A549 (cell line): ENCODE measurements around the gene IGF1R. TPM values are rescaled to one million over a fixed set of nuclear protein-coding genes. Genes with fewer than 3 reads are reported as not detected.

Experiments
- ATAC-seq, 2 experiments: fragments of 200-7000 bp in 1 of 2; fragments of >200 bp in 1 of 2; cut with Nextera tagmentation in 1 of 2; cut with Tn5 transposase in 1 of 2; 3 replicates each; pipeline versions ENCODE4 v1.8.0 to v1.9.1; 2018 to 2020; ENCODE audit warnings: mild to moderate bottlenecking in 1 of 2, moderate library complexity in 1 of 2
- CTCF ChIA-PET: fragments of 300-600 bp; sonication (Branson Sonifier 250); formaldehyde crosslinking; extraction: SDS; loops from one replicate; lab custom pipeline; 2021; ENCODE audit warnings: antibody characterized with exemption, inconsistent platforms; lab: Yijun Ruan, JAX
- POLR2A ChIA-PET: fragments of 350-600 bp; formaldehyde crosslinking; extraction: SDS; loops from one replicate; lab custom pipeline; 2021; ENCODE audit warnings: antibody characterized with exemption, inconsistent platforms; lab: Yijun Ruan, JAX
- DNase-seq, 2 experiments: peaks; one replicate each; pipeline versions ENCODE4 v3.0.0 to v3.0.0-alpha.2; 2011 to 2016; ENCODE audit warnings: low read depth in 1 of 2, low spot score in 1 of 2
- FAIRE-seq: peaks from 2 replicates; lab custom pipeline; 2011; peaks lifted over from hg19 to GRCh38; lab: Jason Lieb, UNC
- H3K27ac ChIP-seq, 2 experiments: fragments of >200 bp; sonication (Bioruptor Twin); formaldehyde crosslinking; 3 replicates each; pipeline ENCODE4 v1.5.1; 2016 to 2017
- H3K4me1 ChIP-seq: fragments of >200 bp; sonication (Bioruptor Twin); formaldehyde crosslinking; 3 replicates; pipeline ENCODE4 v1.6.1; 2016
- H3K4me2 ChIP-seq: fragments of >200 bp; sonication (Bioruptor Twin); formaldehyde crosslinking; 3 replicates; pipeline ENCODE4 v1.6.1; 2016
- H3K4me3 ChIP-seq: fragments of >200 bp; sonication (Bioruptor Twin); formaldehyde crosslinking; 3 replicates; pipeline ENCODE4 v1.5.1; 2016
- H3K9me3 ChIP-seq: fragments of >200 bp; sonication (Bioruptor Twin); formaldehyde crosslinking; 3 replicates; pipeline ENCODE4 v1.6.1; 2016
- CEBPB ChIP-seq, 2 experiments: fragments of >200 bp in 1 of 2; sonication (Bioruptor Twin) in 1 of 2; formaldehyde crosslinking in 1 of 2; IDR thresholded peaks; 2 replicates each; pipeline ENCODE4 v1.6.1; 2012 to 2016
- HDAC2 ChIP-seq: fragments of 200-600 bp; sonication (generic); IDR thresholded peaks from 2 replicates; pipeline ENCODE4 v1.6.1; 2016
- MAFK ChIP-seq: fragments of 450-650 bp; IDR thresholded peaks from 2 replicates; pipeline ENCODE4 v1.6.1; 2014; ENCODE audit not compliant: partially characterized antibody
- MYC ChIP-seq: IDR thresholded peaks from 2 replicates; pipeline ENCODE4 v1.6.1; 2012; ENCODE audit warnings: mild to moderate bottlenecking, inconsistent platforms, low read length, improper control_type of control experiment, borderline replicate concordance
- PHF8 ChIP-seq: fragments of 200-600 bp; sonication (generic); IDR thresholded peaks from 2 replicates; pipeline ENCODE4 v1.6.1; 2016; ENCODE audit warnings: low read depth, mild to moderate bottlenecking, antibody characterized with exemption, moderate library complexity, borderline replicate concordance
- POLR2AphosphoS2 ChIP-seq: conservative IDR thresholded peaks from 2 replicates; pipeline ENCODE4 v1.6.1; 2012; ENCODE audit warnings: low read length, improper control_type of control experiment, inconsistent platforms
- ZNF302 ChIP-seq: fragments of 250-450 bp; sonication (Bioruptor Pico); IDR thresholded peaks from 2 replicates; pipeline ENCODE4 v1.9.0; 2021; ENCODE audit warnings: inconsistent platforms, mild to moderate bottlenecking, moderate library complexity
- WGBS: methylation state at CpG from one replicate; pipeline ENCODE4 v1.1.6; 2017; ENCODE audit errors: missing lambda C conversion rate; 5-methylcytosine and 5-hydroxymethylcytosine counted together
- polyA plus RNA-seq, 4 experiments: library from polyadenylated mRNA; depleted of rRNA in 3 of 4; stranded (reverse); fragments of >200 nt; fragmentation: RNase III in 1 of 4; extraction: RNeasy Plus Mini Kit Qiagen cat#74134 plus additional on column Dnase treatment in 1 of 4; gene quantifications; 2 replicates in 3 of 4; 3 replicates in 1 of 4; pipeline ENCODE4 v1.2.3, GENCODE V29; 2011 to 2017
- TF ChIP-seq, protein P1 (sequence below): fragments of >200 bp; sonication (Bioruptor Twin); formaldehyde crosslinking; IDR thresholded peaks from 3 replicates; pipeline ENCODE4 v1.5.1; 2016
- TF ChIP-seq, protein P2 (sequence below): fragments of 250-450 bp; sonication (Bioruptor Pico); IDR thresholded peaks from 2 replicates; pipeline ENCODE4 v1.5.0; 2020; ENCODE audit warnings: low read depth, mild to moderate bottlenecking, moderate library complexity

The IGF1R gene
- polyA plus RNA-seq, 2 of the 4 experiments (the other 2 are of a cell fraction): 42.6 to 69.5 TPM

DNA sequence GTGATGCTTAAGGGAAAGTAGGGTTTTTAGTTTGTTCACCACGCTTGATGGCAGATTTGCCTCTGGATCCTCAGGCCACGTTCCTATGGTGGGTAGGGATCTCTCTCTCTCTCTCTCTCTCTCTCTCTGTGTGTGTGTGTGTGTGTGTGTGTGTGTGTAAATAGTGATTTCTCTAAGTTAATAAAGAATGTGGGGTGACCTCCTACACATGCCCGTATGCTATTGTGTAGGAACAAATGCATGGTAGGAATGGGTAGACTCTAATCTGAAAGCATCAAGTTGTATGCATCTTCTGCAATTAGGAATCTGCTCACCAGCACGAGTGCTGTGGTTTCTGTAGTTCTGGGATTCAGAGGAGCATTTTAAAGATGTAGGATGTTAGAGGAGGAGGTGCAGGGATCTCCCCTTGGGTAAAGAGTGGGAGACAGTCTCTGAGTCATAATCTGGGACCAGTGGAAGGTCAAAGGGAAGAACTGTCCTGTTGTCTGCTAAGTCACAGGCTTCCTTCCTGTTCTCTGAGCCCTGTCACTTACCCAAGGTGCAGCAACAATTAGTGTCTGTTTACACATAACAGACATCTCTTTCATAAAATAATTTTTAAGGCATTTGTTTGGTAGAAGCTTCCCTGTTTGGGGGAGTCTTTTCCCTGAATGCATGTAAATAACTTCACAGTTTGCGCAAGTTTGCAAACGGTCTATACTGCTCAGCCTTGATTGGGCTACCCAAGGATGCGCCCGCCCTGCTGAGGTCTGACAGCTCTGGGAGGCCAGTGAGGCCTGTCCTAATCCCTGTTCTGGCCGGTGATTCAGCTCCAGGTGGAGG is 139.8 kb downstream of the IGF1R start:
- Histone ChIP-seq H3K4me1 (peaks cover 100% of the 10 kb centered on the region), H3K27ac (peak overlapping the region; percentile 64 to 82), H3K9me3 (no peaks in the 10 kb centered on the region), H3K4me2 (peak overlapping the region; percentile 61), H3K4me3 (no peak overlapping the region)
- CTCF ChIA-PET: interaction anchor here (0.5 to 14.2 kb wide), 6 partner anchors 8 to 44 kb away, joined by 3 to 172 read pairs (median 4); no protein-coding TSS in a partner anchor
- DNase-seq: peak; percentile 44 to 62
- 53% methylated on average over 9 of the region's 9 CpGs for WGBS
- peak in 1 of 2 experiments; percentile 72; a peak in 2 of 4 replicates for TF ChIP-seq CEBPB (IDR thresholded peaks at IDR 0.05)
- no peak for TF ChIP-seq PHF8
- POLR2A ChIA-PET: interaction anchor here (0.6 kb wide), 1 partner anchor 269 kb away, joined by 5 read pairs; no protein-coding TSS in a partner anchor
- ATAC-seq: peak; percentile 77 to 89
- peak; percentile 49 for FAIRE-seq

DNA sequence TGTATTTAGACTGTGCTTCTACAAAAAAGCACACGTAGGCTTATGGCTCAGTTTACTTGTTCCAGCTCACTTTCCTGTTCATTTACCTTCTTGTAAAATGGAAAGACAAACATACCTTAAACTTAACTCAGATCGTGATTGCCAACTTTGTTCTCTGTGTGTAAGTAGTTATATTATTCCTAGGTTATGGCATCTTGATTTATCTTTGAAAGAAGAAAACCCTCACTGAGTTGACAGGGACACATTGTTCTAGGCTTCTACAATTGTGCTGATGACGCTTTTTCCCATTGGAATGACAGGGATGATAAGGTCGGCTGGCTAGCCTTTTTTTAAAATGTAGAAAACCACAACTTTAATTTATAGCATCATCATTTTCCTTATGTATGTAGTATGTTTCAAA is 140.7 kb downstream of the IGF1R start:
- H3K4me2 ChIP-seq: peak overlapping the region; percentile 61

DNA sequence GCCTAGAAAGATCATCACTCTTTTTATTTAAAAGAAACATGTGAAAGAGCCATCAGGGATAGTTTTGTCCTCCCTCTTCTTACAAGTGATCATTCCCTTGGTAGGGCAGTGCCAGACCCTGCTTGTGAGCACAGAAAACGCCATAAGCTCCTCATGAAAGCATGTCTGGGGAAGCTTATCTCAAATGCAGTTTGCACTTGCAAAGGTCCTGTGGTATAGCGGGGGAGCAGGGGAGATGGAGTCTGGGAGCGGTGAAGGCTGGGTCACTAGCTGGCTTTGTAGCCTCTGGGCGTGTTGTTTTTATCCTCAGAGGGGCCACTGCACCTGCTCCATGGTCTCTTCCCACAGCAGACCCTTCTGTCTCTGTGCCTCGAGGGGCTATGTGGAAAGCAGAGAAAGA is 141.9 kb downstream of the IGF1R start:
- H3K4me1 ChIP-seq: peaks cover 100% of the 10 kb centered on the region
- 92% methylated on average over 5 of the region's 5 CpGs for WGBS
- H3K9me3 ChIP-seq: no peaks in the 10 kb centered on the region
- H3K27ac ChIP-seq: peak overlapping the region; percentile 29 to 82; a peak in 4 of 6 replicates
- CTCF ChIA-PET: interaction anchor here (0.8 to 14.2 kb wide), 7 partner anchors 9 to 287 kb away, joined by 3 to 172 read pairs (median 4); no protein-coding TSS in a partner anchor
- no peak for FAIRE-seq
- no peak overlapping the region for H3K4me3 ChIP-seq
- no peak for ATAC-seq
- no peak for TF ChIP-seq ZNF302
- DNase-seq: no peak
- POLR2A ChIA-PET: interaction anchor here (1.7 kb wide), 1 partner anchor 9 kb away, joined by 4 read pairs; no protein-coding TSS in a partner anchor
- peak overlapping the region; percentile 61; the same call in 2 of the 3 replicates for H3K4me2 ChIP-seq

More for the DNA sequence above, 140.7 kb downstream of the IGF1R start:
- peak; percentile 23 for FAIRE-seq
- Histone ChIP-seq H3K4me3 (no peak overlapping the region), H3K27ac (peak overlapping the region; percentile 64 to 82), H3K9me3 (no peaks in the 10 kb centered on the region), H3K4me1 (peaks cover 100% of the 10 kb centered on the region)
- CTCF ChIA-PET: interaction anchor here (0.8 to 14.2 kb wide), 5 partner anchors 9 to 288 kb away, joined by 3 to 172 read pairs (median 5); no protein-coding TSS in a partner anchor
- DNase-seq: no peak
- WGBS: 66% methylated on average over 4 of the region's 4 CpGs
- ATAC-seq: no peak
- POLR2A ChIA-PET: no interaction called here
- TF ChIP-seq MYC (no peak), POLR2AphosphoS2 (no peak), HDAC2 (no peak), MAFK (peak; percentile 58)
- TF ChIP-seq, protein P1, sequence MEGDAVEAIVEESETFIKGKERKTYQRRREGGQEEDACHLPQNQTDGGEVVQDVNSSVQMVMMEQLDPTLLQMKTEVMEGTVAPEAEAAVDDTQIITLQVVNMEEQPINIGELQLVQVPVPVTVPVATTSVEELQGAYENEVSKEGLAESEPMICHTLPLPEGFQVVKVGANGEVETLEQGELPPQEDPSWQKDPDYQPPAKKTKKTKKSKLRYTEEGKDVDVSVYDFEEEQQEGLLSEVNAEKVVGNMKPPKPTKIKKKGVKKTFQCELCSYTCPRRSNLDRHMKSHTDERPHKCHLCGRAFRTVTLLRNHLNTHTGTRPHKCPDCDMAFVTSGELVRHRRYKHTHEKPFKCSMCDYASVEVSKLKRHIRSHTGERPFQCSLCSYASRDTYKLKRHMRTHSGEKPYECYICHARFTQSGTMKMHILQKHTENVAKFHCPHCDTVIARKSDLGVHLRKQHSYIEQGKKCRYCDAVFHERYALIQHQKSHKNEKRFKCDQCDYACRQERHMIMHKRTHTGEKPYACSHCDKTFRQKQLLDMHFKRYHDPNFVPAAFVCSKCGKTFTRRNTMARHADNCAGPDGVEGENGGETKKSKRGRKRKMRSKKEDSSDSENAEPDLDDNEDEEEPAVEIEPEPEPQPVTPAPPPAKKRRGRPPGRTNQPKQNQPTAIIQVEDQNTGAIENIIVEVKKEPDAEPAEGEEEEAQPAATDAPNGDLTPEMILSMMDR: no peak

DNA sequence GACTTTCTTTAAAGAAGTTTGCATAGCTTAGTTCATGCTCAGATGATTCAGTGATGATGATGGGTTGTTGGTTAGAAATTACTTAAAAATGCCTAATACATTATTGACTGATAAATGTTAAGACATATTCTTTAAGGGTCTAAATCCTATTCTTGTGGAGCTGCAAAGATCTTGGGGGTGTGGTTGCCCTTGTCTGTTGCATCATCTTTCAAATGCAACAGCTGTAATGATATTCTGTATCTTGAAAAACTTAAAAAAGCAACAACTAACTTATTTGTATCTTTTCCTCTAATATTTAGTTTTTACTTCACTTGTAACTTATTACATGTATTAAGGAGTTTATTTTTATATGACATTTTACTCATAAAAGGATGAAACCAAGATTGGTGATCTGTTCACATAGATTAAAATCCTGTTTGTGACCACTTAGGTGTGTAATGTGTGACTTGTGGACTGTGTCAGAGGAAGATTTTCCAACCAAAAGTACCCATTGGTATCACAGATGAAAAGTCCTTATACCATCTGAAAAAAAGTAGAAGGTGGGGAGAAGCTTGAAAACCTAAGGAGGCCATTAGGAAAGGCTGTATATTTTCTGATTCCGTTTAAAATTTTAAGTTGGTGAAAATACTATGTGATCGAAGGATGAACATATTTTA is 142.8 kb downstream of the IGF1R start:
- H3K4me1 ChIP-seq: peaks cover 99% of the 10 kb centered on the region
- DNase-seq (no peak), ATAC-seq (no peak), FAIRE-seq (no peak)
- H3K27ac ChIP-seq: peak overlapping the region; percentile 29 to 82; a peak in 3 of 6 replicates
- POLR2A ChIA-PET: interaction anchor here (1.7 kb wide), 1 partner anchor 8 kb away, joined by 4 read pairs; no protein-coding TSS in a partner anchor
- WGBS: 96% methylated on average over 2 of the region's 2 CpGs
- CTCF ChIA-PET: interaction anchor here (0.7 to 14.2 kb wide), 7 partner anchors 8 to 272 kb away, joined by 3 to 172 read pairs (median 3); no protein-coding TSS in a partner anchor
- peak; percentile 46 to 59; a peak in 2 of 4 replicates for TF ChIP-seq CEBPB (IDR thresholded peaks at IDR 0.05)
- TF ChIP-seq, protein P2, sequence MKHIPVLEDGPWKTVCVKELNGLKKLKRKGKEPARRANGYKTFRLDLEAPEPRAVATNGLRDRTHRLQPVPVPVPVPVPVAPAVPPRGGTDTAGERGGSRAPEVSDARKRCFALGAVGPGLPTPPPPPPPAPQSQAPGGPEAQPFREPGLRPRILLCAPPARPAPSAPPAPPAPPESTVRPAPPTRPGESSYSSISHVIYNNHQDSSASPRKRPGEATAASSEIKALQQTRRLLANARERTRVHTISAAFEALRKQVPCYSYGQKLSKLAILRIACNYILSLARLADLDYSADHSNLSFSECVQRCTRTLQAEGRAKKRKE (CRISPR knock-in tag): no peak
- TF ChIP-seq, all 56 proteins: peak for 1
- no peak overlapping the region for H3K4me3 ChIP-seq
- H3K9me3 ChIP-seq: no peaks in the 10 kb centered on the region
- peak overlapping the region; percentile 61; the same call in 2 of the 3 replicates for H3K4me2 ChIP-seq
